SU-DHL-6 (cell line): ENCODE results near the gene RAB36.

Source experiments
- EZH2phosphoT487 ChIP-seq: fragments of 200-600 bp; sonication (generic), shearing (Covaris generic); conservative IDR thresholded peaks from 2 replicates; pipeline ENCODE4 v1.6.1; 2018; ENCODE audit warnings: mild to moderate bottlenecking, antibody characterized with exemption, low read length, moderate library complexity, mixed read lengths
- TF ChIP-seq, protein P1 (sequence below): fragments of 200-600 bp; sonication (generic); IDR thresholded peaks from one replicate; pipeline ENCODE4 v1.5.1; 2017; ENCODE audit warnings: antibody characterized with exemption, mild to moderate bottlenecking, low read length, moderate library complexity; ENCODE audit not compliant: insufficient read depth, poor library complexity, severe bottlenecking

DNA sequence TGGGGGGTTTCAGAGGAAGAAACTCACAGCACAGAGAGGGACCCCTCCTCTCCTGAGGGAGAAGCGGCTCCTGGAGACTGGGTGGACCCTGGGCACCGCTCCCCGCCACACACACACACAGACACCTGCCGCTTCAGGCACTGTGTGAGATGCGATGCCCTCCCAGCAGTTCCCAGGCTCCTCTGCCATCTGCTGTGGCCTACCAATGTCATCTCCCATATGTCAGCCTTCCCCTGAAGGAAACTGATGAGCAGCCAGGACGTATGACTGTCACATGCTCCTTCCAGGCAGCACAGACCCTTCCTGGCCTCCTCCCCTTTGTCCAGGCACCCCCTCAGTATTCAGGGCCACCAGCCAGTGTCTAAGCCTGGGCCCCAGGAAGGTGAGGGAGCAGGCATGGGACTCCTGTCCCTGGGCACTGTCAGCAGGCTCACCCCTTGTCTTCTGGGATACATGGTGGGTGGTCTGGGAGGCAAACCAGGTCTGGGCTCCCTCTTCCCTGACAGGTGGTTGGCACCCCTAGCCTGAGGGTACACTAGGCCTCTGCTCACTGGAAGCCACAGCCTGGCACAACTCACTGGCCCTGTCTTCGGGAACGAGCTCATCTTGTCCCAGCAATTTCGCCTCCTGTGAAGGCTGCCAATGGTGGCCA lies 23.2 kb downstream of the RAB36 start:
- TF ChIP-seq, protein P1, sequence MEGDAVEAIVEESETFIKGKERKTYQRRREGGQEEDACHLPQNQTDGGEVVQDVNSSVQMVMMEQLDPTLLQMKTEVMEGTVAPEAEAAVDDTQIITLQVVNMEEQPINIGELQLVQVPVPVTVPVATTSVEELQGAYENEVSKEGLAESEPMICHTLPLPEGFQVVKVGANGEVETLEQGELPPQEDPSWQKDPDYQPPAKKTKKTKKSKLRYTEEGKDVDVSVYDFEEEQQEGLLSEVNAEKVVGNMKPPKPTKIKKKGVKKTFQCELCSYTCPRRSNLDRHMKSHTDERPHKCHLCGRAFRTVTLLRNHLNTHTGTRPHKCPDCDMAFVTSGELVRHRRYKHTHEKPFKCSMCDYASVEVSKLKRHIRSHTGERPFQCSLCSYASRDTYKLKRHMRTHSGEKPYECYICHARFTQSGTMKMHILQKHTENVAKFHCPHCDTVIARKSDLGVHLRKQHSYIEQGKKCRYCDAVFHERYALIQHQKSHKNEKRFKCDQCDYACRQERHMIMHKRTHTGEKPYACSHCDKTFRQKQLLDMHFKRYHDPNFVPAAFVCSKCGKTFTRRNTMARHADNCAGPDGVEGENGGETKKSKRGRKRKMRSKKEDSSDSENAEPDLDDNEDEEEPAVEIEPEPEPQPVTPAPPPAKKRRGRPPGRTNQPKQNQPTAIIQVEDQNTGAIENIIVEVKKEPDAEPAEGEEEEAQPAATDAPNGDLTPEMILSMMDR = no peak
- no peak for TF ChIP-seq EZH2phosphoT487
